HG03521 (cell line): ENCODE measurements around the gene DAAM2.

Experiments
- ATAC-seq: cut with Tn5 transposase; IDR thresholded peaks from one replicate; pipeline ENCODE4 v1.9.1; 2021; ENCODE audit warnings: mild to moderate bottlenecking, moderate library complexity; ENCODE audit not compliant: unreplicated experiment

The DAAM2 gene

GRCh38 chr6:39791850-39792539 lies at the start of gene DAAM2:
TSS of gene DAAM2 (plus strand) at chr6:39792376. CDS start at chr6:39856303, 63,927 bp downstream.
- ATAC-seq, result no peak

DNA sequence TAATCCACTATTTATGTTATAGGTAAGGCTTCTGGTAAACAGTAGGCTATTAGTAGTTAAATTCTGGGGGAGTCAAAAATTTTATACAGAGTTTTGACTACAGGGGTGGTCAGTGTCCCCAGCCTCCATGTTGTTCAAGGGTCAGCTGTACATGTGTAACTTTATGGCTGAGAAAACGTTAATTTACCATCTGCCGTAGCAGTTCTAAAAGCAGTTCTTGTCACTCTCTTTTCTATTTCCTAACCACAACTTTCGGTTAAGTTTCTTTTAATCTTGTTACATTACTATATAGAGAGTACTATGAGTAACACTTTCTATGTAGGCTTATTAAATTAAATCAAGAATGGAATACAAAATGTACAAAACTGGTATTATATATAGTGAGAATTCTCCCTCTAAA lies 45.4 kb upstream of the DAAM2 start:
- no peak for ATAC-seq

GRCh38 chr6:39752835-39753724 lies 39.1 kb upstream of the DAAM2 start:
- ATAC-seq, result no peak

- ATAC-seq, result no peak
These were observed 38.5 kb upstream of the DAAM2 start for GRCh38 chr6:39753725-39754045.

DNA sequence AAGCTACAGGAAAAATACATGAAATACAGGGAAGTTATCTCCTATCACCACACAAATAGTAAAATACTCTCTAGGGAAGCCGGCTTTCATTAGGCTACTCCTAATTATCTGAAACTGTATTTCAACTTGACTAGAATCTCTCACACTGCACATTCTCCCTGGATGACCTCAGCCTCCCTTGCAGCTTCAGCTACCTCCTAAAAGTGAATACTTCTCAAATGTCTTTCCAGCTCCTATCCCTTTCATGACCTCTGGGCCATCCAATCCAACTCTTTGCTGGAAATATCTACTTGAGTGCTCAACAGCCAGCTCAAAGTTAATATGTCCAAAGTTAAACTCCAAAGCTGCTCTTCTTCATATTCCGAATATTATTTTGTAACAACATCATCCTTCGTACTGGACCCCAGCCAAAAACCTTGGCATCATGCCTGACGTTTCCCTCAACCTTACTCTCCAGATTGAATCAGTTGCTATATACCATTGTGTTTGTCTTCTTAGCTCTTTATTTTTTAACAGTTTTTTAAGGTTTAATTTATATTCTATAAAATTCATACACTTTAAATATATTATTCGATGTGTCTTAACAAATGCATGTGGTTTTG lies 37.6 kb upstream of the DAAM2 start:
- ATAC-seq, result no peak

DNA sequence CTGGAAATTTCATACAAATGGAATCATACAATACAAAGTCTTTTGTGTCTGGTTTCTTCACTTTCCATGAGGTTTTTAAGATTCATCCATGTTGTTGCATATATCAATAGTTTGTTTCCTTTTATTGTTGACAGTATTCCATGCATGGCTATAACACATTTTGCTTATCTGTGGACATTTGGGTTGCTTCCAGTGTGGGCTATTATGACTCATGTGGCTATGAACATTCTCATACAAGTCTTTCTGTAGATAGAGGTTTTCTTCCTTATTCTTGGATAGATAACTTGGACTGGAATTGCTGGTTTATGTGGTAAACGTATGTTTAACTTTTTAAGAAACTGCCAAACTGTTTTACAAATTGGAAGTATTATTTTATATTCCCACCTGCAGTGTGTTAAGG lies 36.9 kb upstream of the DAAM2 start:
- no peak for ATAC-seq

GRCh38 chr6:39756582-39756981 lies 35.6 kb upstream of the DAAM2 start:
- no peak for ATAC-seq

DNA sequence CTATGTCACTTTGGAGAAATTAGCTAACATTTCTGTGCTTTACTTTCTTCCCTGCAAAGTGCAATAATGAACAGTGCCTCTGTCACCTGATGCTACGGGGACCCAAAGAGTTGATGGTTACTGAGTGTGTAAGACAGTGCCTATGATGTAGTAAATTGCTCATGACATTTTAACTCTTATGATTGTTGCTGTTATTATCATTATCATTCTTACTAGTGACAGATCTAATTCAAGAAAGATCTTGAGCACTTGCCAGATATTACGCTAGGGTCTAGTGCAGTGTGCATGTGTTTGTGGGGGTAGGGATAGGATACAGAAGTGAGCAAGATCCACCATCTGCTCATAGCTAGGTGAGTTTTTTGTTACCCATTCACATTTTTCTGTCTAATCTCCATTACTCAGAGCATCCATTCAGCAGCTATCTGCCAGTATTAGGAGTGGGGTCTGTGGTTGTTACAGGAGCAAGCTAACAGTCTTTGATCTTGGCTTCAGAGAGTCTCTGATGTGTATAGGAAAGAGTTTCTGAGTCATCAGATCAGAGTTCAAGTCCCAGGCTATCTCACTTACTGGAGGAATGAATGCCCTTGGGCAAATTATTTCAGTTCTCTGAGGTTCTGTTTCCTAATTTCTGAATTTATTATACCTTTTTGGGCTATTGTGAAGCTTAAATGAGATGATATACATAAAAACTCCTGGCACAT lies 33.1 kb upstream of the DAAM2 start:
- no peak for ATAC-seq

DNA sequence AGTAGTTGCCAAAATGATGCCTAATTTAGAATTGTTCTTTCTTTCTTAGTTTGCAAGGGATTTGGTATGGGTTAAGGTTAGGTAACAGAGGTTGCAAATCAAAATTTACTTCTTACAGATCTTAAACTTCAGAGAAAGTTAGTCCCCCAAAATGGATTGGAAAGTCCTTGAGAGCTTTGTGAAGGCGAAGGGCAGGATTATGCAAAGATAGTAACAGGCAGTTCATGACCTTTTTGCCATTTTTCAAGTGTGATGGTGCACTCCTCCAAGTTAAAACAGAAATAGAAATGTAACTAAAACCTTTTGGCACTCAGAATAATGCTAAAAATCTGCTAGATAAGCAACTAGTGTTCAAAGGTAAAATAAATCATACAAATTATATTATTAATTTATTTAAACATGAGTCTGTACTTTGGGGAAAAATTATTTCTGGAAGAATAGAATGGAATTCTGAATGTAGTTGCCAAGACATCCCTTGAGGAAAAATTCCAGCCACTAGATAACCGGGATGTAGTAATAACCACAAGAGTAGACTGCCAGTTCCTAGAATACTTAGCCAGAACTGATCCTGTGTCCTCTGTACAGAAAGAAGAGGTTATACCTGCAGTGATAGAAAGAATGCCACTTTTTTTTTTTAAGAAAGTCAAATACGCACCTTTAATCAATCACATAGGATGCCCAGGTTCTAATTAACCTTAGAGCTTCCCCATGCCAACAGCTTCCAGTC lies 31.8 kb upstream of the DAAM2 start:
- ATAC-seq, result no peak

DNA sequence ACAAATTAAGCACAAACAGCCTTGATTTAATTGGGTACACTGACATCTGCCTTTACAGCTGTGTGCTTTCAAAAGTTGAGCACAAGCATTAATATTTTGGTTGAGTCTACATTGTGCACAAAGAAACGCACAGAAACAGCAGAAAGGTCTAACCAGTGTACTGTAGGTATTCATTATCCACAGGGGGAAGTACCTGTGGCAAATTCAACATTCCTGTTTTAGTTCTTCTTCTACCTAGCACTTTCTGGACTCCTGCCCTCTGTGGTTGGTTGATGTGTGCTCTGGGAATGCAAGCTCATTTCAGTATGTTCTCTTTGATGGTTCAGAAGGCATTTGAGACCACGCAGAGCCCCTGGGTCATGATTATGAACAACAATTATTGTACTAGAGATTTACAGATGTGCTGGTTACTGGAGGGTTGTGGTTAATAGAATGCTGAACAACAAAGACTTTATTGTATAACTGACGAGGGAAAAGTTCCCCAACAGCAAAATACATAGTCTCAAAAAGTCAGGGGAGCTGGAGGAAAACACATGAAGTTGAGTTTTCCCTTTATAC lies 26.6 kb upstream of the DAAM2 start:
- no peak for ATAC-seq

GRCh38 chr6:39769012-39769411 lies 23.2 kb upstream of the DAAM2 start:
- no peak for ATAC-seq

DNA sequence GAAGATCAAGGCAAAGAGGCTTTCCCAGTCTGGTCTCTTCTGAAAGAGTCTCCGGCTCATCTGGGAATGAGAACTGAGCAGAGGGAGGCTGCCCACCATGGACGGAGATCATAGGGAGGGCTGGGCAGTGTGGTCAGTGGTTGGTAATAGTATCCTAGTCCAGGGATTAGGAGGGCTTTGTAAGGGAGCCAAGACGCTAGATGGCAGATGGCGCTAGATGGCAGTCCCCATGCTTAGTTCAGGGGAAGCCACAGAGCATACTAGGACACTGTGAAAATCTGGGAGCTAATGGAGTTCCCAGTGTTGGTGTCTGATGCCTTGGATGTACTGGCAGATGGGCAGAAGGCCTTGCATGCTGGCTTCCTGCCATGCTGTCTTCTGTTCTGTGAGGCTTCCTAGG lies 21.7 kb upstream of the DAAM2 start:
- ATAC-seq, result no peak

GRCh38 chr6:39772559-39773273 lies 19.5 kb upstream of the DAAM2 start:
- ATAC-seq, result no peak

DNA sequence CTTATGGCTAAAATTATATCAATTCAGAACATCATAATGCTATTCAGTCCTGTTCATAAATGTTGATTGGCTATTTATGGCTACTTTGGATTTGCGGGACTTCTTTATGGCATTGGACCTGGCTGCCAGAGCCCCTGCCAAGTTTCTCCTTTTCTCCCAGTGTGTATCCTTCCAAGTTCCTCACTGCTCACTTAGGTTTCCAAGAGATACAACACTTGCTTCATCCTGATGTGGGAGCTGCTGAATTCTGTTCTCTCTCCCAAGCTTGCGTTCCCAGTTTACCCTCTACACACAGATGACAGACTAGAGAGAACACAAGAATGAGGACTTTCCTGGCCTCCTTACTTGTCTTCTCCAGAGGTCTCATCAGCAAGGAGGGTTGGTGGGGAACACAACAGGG lies 18.4 kb upstream of the DAAM2 start:
- no peak for ATAC-seq

- no peak for ATAC-seq
These were observed 15.6 kb upstream of the DAAM2 start for GRCh38 chr6:39776581-39776980.

DNA sequence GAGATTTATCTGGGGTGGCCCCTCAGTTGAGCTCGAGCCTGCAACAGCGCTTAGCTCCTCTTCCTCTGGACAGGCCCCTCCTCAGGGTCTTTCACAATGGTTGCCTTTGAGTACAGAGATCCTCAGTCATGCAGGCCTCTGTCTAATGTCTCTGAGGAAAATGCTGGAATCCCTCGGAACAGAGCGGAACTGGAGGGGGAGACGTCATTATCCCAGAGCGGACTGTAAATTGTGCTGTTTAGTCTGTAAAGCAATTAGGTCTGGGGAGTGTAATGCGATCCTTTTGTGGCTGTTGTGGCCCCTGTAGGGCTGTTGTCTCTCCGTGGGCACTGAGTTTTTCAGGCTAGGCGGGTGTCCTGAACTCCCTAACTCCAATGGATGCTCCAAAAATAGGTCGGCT lies 15.0 kb upstream of the DAAM2 start:
- no peak for ATAC-seq

DNA sequence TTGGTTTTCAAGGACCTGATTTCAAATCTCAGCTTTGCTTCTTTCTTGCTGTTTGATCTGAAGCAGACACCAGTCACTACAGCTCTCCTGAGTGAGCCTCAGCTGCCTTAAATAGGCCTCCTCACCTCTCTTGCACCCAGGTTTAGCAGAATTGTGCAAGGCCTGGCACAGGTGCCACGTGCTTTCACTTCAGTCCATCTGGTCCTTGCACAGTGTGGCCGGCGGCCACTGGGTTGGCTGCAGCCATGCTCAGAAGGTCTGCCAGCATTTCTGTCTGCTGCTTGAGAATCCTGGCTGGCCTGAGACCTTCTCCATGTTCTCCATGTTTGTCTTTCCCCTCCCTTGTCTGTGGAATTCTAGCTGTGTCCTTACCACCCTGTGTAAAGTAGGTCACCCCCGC lies 14.5 kb upstream of the DAAM2 start:
- no peak for ATAC-seq

- no peak for ATAC-seq
These were observed 13.5 kb upstream of the DAAM2 start for GRCh38 chr6:39778581-39779255.

- ATAC-seq, result no peak
These were observed 6.9 kb upstream of the DAAM2 start for GRCh38 chr6:39785281-39785680.
